Left renal pelvis (tissue), 4 donors: ENCODE measurements around the gene GEMIN8. TPM values are rescaled to one million over a fixed set of nuclear protein-coding genes. Genes with fewer than 3 reads are reported as not detected.

Experiments used
- polyA plus RNA-seq, 4 donors: library from polyadenylated mRNA; unstranded; fragments of 120-200 nt; gene quantifications; one replicate each; pipeline ENCODE4 v1.2.1, GENCODE V29; 2013; ENCODE audit not compliant: insufficient read length in 4 of 4

The GEMIN8 gene
- polyA plus RNA-seq, 4 donors: 24.9 to 39.1 (median 26.9) TPM

Other genes with a start within 250 kb of the GEMIN8 start
- gene GPM6B, start 212.8 kb downstream of the GEMIN8 start, polyA plus RNA-seq: 10 to 100 TPM; 10.7 to 31.1 (median 21.4) TPM